Bone marrow (tissue), 2 donors: Measurements from ENCODE around the gene PPP1R3E.

Source experiments
- DNase-seq, 2 donors: peaks; one replicate each; lab custom pipeline; 2025; lab: John Stamatoyannopoulos, UW

The PPP1R3E gene

DNA sequence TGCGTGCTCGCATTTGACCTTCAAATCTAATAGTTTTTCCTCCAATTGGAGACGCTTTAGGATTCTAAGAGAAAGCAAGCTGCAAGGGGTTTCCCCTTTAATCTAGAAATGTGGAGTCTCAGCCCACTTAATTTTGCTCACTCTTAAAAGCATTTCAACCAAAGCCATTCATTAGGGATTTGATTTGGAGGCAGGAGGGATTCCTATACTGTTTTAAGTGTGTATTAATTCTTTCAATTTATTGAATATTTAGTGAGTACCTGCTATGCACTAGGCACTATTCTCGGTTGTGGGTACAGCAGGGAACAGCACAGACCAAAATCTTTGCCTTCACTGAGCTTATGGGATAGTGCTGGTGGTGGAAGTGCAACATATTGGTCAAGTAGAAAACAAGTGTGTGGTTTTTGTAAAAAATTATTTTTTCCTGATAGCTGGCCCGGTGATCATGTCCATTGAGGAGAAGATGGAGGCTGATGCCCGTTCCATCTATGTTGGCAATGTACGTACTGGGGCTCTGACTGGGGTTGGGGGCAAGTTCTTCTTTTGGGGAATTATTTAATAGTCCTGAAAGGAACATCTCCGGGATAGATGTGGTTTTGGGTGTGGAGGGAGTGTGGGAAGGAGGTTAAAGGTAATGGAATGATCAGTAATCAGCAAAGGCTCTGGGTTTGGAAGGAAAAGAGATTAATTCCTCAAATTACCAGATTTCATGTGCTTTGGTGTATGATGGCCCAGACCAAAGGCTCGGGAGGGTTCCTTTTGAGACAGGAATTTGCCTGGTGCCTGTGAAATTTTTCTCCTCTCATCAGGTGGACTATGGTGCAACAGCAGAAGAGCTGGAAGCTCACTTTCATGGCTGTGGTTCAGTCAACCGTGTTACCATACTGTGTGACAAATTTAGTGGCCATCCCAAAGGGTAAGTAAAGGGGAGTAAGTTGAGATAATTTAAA, 20.2 kb upstream of the PPP1R3E start:
- no peak for DNase-seq

DNA sequence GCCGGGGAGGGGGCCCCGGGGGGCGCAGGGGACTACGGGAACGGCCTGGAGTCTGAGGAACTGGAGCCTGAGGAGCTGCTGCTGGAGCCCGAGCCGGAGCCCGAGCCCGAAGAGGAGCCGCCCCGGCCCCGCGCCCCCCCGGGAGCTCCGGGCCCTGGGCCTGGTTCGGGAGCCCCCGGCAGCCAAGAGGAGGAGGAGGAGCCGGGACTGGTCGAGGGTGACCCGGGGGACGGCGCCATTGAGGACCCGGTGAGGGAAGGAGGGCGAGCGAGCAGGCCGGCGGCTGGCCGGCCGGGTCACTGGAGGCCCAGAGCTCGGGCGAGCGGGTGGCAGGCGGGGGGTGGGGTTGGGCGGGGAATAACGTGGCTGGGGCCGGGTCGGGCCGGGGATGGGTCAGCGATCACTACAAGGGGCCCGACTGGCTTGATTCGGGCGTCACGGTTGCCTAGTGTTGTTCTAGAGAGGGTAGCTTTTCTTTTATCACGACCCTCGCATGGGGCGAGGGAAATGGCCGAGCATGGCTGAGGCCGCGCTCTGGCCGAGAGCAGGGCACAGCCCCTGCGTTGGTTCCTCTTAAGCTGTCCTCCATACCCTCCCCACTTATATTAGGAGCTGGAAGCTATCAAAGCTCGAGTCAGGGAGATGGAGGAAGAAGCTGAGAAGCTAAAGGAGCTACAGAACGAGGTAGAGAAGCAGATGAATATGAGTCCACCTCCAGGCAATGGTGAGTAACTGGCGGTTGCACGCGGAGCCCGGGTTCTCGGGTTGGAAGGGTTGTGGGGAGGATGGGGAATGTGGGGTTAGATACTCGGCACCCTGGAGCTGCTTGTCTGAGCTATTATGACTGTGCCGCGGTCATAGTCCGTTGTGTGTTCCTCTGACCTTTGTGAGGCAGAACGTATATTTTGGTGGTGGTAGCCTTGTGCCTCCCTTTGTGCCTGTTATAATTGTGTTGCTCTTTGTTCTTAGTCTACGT, 19.2 kb upstream of the PPP1R3E start:
- DNase-seq: peak; percentile 27 to 65

DNA sequence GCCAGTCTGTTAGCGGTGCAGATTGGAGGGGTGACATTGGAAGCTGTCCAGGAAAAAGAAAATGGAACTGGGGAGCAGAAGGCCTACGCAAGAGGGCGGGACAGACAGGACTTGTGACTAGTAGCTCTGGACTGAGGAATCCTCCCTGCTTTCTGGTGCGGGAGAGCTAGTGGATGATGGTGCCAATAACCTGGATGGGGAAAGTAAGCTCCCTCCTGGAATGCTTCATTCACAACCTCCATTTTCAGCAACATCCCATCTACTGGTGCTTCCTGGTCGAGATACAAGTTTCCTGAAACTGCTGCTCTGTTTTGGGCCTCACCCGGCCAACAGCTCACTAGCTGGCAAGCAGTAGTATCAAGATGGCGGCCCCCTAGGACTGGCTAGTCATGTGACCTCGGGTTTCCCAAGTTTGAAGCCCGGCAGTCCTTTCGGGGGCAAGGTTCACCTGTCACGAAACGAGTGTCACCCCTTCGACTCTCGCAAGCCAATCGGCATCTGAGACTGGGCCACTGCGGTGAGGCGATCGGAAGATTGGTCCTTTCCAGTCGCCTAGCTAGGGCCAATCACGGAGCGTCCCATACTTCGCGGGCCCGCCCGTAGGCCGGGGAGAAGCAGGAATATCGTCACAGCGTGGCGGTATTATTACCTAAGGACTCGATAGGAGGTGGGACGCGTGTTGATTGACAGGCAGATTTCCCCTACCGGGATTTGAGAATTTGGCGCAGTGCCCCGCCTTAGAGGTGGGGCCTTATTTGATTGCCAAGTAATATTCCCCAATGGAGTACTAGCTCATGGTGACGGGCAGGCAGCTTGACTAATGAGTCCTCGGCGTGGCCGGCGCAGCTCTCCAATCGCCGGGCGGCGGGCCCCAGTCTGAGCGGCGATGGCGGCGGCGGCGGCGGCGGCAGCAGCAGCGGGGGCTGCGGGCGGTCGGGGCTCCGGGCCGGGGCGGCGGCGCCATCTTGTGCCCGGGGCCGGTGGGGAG, 18.2 kb upstream of the PPP1R3E start, which contains the start of gene PABPN1:
TSS of gene PABPN1 (plus strand) at position 874 of the 988 bp plus-strand sequence. CDS start at position 887, 13 bp downstream.
- peak; percentile 97 to 100 for DNase-seq

- DNase-seq: no peak
Observed at GRCh38 chr14:23319746-23320583, 17.3 kb upstream of the PPP1R3E start.

DNA sequence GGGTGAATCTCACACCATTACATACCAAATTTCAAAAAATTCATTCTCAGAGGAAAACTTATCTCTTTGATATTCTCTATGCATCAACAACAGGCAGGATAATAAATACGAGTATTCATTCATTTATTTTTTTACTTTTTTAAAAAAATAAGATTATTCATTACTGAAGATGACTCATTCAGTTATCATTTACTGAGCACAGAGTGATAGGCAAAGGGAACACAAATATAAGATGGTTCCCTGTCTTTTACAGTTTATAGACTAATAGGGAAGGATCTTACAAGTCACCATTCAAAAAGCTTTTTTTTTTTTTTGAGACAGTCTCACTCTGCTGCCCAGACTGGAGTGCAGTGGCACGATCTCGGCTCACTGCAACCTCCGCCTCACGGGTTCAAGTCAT, 13.6 kb upstream of the PPP1R3E start:
- DNase-seq: no peak

DNA sequence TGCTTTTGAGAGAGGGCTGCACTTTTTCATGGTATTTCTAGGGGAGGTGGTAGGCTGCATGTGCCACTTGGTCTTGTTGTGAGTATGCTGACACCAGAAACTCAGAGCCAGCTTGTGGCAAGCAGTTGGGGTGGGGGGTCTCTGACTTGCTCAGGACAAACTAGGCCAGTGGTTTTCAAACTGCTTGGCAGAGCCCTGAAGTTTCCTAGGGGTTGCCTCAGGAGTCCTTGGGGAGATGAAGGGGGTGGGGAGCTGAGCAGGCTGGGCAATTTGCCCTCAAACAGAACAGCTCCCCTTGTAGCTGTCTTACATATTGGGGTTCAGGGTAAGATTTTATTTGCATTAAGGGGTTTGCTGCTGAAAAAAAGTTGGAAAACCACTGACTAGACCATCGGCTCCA, 7.9 kb upstream of the PPP1R3E start:
- DNase-seq: no peak

DNA sequence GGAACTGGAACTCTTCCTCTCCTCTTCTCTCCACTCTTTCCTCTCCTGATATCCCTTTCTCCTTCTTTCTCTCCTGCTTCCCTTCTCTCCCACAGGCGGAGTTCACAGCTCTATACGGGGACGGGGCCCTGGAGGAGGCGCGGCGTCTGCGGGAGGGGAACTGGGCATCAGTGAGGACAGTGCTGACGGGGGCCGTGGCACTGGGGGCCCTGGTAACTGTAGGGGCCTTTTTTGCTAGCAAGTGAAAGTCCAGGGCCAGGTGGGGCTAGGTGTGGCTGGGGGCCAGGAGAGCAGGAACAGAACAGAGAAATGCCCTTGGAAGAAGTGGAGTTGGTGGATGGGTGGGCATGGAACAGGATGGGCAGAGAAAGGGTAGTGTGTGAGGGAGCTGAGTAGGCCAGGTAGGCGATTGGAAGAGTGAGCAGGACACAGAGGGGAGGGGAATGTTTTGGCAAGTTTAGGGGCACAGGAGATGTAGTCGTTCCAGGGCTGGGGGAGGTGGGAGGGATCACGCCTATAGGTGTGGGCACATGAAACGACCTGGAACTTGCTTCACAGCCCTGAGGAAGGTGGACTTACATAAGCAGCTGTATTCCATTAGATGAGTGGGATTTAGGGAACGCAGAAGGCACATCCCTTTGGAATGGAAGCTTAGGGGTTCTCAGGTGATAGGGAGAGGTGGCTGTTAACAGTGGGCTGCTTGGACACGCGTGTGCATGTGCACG, 6.2 kb upstream of the PPP1R3E start:
- DNase-seq: no peak

GRCh38 chr14:23307687-23308644, 5.3 kb upstream of the PPP1R3E start:
- DNase-seq: no peak

DNA sequence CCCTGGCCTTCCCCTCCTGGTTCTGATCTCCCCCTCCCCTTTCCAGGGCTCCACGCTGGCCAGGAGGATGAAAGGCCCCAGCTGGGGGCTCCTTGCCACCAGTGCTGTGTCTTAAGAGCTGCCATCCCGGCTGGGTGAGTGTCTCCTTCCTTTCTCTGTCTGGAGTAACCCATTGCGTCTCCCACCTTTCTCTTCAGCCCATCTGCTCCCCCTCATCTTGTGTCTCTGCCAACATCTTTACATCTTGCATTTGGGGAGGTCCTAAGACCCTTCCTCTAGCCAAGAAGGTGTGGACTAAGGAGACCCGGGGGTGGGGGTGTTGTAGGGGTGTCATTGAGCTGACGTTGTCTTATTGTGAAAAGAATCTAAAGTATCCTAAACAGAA, 4.5 kb upstream of the PPP1R3E start:
- DNase-seq: no peak

DNA sequence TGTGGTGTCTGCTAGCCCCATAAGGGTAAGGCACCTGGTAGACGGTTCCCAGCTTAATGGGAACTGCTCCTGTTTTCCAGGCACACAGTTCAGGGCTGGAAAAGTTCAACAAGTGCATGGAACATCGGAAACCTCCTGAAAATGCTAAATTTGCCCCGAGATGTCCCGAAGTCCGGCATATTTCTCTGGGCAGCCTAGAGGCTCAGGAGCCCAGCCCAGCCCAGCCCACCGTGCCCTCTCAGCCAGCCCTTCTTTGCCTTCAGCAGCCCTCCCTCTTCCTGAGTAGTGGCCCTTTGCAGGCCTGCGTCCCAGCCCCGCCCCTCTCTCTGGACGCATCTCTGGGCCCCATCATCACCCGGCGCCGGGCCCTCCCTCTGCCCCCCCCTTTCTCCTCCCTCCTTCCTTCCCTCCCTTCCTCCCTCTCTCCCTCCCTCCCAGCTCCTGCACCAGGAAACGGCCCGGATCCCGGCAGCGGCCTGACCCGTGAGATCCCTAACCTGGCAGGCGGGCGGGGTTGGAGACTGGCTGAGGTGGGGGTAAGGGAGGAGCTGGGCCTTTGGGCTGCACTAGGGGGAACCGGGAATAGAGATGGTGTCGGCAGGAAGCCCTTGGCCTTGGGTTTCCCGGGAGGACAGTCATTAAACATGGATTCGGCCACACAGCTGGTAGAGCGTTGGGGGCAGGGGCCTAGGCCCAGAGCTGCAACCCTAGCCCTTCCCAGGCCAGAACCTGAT, 3.9 kb upstream of the PPP1R3E start, which contains the start of gene BCL2L2:
TSS of gene BCL2L2 (plus strand) at position 422 of the 734 bp plus-strand sequence. CDS start 935 bp downstream, outside the sequence.
- peak; percentile 41 to 63 for DNase-seq

DNA sequence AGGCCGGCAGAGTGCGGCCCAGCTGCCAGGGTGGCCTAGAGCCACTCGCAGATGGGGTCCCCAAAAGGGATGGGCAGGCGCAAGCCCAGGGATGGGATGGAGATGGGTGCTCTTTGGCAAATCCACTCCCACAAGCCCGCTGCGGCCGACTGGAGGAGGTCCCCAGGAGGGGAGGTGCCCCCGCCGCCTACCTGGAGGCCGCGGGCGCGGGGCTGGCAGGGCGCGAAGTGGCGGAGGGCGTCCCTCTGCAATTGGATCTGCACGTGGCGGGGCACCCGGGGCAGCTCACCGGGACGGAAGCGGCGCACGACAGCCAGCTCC, 730 bp downstream of the PPP1R3E start:
- no peak for DNase-seq

DNA sequence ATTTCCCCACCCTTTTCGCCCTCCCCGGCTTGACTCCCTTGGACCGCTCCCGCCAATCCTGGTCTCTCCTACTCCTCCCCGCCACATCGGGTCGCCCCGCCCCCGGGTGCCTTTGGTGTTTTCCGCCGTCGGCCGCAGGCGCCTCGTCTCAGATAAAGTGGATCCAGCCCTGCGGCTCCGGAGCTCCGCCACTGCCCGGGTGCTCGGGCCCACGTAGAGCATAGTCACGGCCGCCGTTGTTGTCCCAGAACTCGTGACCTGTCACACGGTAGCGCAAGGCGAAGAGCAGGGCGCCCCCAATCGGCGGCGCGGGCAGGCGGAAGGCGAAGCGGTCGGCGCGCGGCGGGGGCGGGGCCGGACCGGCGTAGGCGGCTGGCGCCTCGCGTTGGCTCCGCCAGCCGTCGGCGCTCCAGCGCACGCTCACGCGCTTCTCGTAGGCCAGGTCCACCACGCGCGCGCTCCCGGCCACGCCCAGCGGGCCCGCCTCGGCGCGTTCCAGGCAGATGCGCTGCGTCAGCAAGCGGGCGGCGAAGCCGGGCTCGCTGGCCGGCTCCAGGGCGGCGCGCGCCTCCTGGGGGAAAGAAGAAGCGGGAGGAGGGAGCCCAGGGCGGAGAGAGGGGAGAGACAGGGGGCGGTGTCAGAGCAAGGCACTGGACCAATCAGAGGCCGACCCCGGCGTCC, 1.2 kb downstream of the PPP1R3E start:
- peak; percentile 98 to 99 for DNase-seq

DNA sequence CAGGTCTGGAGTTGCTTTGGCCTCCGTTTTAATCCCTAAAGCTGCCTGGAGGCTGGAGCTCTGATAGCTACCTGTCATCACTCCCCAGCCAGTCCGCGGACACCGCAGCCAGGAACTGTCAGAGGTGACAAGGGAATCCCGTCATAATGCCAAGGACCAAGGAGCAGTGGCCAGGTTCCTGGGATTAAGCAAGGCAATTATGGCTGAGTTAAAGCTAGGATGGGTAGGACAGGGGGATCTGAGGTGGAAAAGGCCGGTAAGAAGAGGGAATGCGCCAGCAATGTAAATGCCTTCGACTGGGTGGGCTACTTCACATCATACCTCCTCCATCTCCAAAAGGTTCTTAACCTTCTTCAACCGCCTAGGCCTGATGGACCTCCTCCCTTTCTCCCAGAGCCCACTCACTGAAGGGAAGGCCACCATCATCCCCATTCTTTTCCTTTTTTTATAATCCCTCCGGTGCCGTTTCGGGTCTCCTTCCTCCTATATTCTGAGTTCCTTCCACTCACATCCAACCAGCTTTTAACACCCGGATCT, 1.9 kb downstream of the PPP1R3E start:
- peak in 1 of 2 donors; percentile 36 for DNase-seq

- DNase-seq: no peak
Observed at GRCh38 chr14:23299986-23300686, 2.5 kb downstream of the PPP1R3E start.

DNA sequence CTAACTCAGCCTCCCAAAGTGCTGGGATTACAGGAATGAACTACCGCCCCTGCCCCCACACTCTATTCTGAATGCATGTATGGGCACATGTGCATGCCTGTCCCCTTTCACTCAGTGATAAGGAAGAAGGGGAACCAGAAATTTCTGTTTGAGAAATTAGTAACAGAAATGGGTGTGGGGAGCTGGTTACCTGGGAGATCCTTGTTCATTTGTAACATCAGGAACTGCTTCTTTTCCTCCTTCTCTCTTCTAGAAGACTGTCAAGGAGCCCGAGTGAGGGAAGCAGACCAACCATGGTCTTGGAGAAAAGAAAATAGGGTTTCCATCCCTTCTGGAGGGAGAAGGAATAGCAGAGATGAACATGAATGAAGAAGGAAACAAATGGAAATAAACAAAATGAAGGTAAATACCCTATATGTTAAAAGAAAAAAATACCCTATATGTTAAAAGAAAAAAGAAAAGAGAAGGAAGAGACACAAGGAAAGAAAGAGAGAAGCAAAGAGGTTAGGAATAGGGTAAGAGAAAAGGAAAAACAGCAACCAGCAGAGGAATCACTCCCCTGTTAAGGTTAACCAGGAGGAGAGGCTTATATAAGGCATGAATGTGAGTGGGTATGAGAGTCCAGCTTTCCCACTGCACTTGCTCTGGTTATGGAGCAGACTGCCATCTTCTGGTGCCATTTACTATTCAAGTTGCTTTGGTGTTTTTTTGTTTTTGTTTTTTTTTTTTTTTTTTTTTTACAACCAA, 3.3 kb downstream of the PPP1R3E start:
- DNase-seq: no peak
